GM19238 (cell line): Measurements from ENCODE around the gene SLC4A4.

Experiments used
- DNase-seq: peaks from one replicate; pipeline ENCODE4 v3.0.0; 2011; ENCODE audit warnings: low spot score; ENCODE audit not compliant: insufficient read length

The SLC4A4 gene

DNA sequence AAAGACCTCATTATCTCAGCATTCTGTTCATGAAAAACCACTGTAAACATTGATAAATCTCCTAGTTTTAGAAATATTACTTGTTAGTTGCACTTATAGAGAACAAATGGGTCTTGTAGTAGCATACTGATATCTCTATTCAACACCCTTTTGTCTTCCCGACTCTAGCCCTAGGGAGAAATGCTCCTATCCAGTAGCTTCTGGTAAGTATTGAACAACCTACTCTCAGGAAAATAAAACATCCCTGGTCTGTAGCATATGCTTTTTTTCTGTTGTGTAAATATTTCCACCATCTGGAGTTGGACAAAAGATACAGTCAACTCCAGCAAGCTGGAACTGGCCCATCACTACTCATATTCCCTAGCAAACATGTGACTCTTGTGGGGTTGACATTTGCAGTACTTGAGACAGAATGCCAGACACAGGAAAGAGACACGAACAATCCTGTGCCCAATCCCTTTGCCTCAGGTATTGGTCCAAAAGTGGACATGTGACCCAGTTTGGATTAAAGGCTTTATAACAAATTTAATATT lies 256.8 kb downstream of the SLC4A4 start:
- no peak for DNase-seq

DNA sequence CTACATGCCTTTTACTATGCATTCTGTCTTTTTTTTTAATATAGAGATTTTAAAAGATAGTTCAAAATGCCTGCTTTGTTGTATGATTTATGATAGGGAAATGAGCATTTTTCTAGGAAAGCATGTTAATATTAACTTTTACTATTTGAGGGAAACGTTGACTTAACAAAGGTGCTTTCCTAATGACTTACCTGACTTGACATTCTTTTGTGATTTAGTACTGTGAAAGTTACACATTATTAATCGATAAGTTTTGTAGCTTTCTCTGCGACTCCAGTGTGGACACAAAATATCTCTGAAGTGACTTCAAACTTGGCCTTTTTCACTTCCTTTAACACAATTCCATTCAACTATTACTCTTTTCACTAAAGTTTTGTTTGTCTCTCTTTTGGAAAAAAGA lies 260.8 kb downstream of the SLC4A4 start:
- DNase-seq = no peak

DNA sequence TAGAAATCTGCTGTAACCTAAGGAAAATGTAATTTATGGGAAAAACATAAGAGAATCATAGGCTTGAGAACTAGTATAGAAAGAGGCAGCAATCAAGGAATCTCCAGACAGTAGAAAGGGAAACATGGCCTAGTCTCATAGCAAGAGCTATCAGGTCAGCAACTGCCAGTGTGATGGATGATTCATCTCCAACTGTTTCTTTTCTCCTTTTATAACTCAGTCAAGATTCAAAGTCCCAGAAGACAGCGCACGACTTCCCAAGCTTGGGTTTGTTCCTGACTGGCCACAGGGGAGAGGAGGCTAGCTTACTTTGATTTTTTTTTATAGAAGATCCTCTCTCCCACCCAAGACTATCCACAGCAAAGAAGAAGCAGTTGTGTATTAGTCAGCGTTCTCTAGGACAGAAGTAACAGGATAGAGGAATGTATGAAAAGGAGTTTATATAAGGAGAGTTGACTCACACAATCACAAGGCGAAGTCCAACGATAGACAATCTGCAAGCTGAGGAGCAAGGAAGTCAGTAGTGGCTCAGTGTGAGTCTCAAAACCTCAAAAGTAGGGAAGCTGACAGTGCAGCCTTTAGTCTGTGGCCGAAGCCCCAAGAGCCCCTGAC lies 263.6 kb downstream of the SLC4A4 start:
- no peak for DNase-seq

DNA sequence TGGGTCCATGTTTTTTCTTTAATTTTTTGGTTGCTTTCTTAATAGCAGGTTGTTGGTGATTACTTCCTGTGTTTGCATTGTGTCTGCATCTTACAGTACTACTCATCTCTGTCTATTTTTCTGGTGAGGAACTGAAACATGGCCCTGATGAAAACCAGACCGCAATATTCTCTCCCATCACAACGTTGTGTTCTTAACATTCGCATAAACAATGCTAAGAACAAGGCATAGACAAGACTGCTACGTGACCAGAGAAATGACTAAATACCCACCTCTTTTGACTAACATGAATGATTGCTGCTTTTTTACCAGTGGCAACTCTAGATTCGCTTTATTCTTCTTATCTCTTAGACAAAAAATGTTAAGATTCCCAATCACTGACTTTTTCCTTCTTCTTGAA lies 266.0 kb downstream of the SLC4A4 start:
- no peak for DNase-seq

DNA sequence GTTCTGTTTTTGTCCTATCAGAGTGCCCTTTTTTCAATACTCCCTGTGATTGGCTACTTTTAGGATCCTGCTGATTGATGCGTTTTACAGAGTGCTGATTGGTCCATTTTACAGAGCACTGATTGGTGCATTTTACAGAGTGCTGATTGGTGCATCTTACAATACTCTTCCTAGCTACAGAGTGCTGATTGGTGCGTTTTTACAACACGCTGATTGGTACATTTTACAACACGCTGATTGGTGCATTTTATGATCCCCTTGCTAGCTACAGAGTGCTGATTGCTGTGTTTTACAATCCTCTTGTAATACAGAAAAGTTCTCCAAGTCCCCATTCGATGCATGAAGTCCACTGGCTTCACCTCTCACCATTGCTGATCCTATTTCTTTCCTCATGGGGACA lies 268.3 kb downstream of the SLC4A4 start:
- DNase-seq = no peak

DNA sequence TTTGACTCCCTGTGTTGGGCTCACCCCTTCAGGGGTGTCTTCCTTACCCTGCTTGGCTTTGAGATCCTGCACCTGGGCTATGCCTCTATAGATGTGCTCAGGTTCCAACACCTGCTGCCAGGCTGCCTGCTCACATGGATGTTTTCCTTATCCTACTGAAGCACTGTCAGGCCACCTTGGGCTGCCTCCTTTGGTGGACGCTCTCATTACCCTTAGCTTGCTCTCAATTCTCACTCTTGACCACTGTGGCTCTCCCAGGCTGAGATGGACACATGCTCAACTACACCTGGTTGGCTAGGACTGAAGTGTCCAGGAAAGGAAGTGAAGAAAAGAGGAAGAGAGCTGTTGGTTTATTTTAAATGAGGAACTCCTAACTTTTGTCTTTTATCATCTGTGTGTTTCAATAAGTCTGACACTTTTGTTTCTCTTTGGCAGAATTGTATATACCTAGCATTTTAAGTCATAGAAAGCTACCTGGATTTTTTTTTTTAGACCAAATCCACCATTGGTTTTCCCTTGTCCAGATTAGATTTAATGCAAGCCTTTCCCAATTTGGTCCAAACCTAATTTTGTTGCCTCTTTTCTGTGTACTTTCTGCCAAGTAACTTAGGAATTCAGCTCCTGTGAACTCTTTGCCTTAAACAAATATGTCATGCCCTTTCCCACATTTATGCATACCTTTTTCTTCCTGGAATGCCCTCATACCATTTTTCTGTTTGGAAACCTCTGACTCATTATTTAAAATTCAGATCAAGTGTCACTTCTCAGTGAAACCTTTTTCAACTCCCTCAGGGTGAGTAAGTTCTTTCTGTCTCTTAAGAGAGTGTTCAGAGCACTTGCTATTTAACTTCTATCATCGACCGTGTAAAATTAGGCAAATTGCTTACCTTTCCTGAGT lies 269.2 kb downstream of the SLC4A4 start:
- DNase-seq = no peak

DNA sequence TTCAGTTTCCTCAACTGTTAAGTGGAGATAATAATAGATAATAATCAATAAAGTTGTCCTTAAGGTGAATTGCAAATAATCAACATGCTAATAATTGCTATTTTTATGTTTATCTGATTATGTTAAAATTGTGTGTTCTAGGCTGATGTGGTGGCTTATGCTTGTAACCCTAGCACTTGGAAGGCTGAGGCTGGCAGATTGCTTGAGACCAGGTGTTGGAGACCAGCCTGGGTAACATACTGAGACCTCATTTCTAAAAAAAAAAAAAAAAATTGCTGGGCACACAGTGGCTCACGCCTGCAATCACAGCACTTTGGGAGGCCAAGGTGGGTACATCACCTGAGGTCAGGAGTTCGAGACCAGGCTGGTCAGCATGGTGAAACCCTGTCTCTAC lies 269.9 kb downstream of the SLC4A4 start:
- no peak for DNase-seq

DNA sequence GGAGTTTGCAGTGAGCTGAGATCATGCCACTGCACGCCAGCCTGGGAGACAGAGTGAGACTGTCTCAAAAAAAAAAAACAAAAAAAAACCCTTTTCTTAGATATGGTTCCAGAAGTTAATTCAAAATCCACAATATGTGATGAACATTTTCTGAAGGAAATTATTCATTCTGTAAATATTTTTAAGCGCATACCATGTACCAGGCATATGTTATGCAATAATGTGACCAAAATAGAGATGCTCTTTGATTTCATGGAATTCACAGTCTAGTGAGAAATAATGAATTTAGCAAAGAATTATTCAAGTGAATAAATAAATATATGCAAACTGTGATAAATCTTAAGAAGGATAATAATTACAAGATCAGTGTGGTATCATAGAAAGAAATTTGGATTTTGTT lies 270.3 kb downstream of the SLC4A4 start:
- DNase-seq = no peak

DNA sequence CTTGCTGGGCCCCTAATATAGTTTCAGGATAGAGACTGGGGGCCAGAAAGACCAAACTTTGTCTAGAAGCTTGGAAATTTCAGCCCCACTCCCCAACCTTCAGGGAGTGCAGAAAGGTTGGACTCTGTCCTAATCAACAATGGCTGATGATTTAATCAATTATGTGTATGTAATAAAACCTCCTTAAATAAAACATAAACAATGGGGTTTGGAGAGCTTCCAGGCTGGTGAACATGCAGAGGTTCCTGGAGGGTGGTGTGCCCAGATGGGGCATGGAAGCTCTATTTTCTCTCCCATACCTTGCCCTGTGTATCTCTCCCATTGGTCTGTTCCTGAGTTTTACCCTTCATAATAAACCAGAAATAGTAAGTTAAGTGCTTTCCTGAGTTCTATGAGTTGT lies 270.8 kb downstream of the SLC4A4 start:
- no peak for DNase-seq

DNA sequence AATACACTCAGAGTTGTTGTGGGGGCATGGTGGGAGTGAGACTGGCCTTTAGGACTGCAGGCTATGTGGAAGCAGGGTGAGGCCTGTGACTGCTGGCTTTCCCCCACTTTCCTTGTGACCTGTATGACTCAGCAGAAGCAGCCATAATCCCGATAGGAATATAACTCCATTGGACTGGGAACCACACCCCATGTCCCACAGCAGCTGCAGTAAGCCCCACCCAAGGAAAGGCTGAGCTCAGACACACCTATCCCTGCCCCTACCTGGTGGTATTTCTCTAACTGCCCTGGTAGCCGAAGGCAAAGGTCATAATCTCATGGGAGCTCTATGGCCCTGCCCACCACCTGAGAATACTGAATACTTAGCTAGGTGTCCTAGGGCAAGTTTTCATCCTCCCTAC lies 275.8 kb downstream of the SLC4A4 start:
- no peak for DNase-seq

DNA sequence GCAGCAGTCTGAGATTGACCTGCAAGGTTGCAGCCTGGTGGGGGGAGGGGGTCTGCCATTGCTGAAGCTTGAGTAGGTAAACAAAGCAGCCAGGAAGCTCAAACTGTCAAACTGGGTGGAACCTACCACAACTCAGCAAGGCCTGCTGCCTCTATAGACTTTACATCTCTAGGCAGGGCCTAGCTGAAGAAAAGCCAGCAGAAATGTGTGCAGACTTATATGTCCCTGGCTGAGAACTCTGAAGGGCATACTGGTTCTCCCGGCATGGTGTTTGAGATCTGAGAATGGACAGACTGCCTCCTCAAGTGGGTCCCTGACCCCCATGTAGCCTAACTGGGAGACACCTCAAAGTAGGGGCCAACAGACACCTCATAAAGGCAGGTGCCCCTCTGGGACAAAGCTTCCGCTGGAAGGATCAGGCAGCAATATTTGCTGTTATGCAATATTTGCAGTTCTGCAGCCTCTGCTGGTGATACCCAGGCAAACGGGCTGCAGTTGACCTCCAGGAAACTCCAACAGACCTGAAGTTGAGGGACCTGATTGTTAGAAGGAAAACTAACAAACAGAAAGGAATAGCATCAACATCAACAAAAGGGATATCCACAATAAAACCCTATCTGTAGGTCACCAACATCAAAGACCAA lies 277.5 kb downstream of the SLC4A4 start:
- DNase-seq = no peak
